HepG2 (cell line): ENCODE data around the gene INAFM1. TPM values are rescaled to one million over a fixed set of nuclear protein-coding genes. Genes with fewer than 3 reads are reported as not detected.

ENCODE experiments used
- KLF12 ChIP-seq: sonication (generic); formaldehyde crosslinking; IDR thresholded peaks from 2 replicates; pipeline ENCODE4 v1.4.0; 2020; ENCODE audit warnings: missing genetic modification reagents, borderline replicate concordance
- MED1 ChIP-seq: sonication (generic); formaldehyde crosslinking; IDR thresholded peaks from 2 replicates; pipeline ENCODE4 v1.4.0; 2020; ENCODE audit warnings: missing genetic modification reagents
- U2AF1 ChIP-seq: fragments of 200-400 bp; formaldehyde crosslinking; optimal IDR thresholded peaks from 2 replicates; pipeline ENCODE3; 2017; ENCODE audit warnings: mild to moderate bottlenecking, low read depth, low read length
- polyA plus RNA-seq, 8 experiments: library from polyadenylated mRNA; depleted of rRNA in 3 of 8; stranded (reverse) in 7 of 8; unstranded in 1 of 8; fragments of >200 nt; fragmentation: Illumina TruSeq in 4 of 8; extraction: Trizol in 4 of 8; gene quantifications; 2 replicates each; pipeline versions ENCODE4 v1.2.1 to v1.2.3, GENCODE V29; 2011 to 2016; ENCODE audit warnings: low read depth in 4 of 8, missing spikeins in 1 of 8, mixed read lengths in 1 of 8; ENCODE audit not compliant: insufficient read depth in 1 of 8
- total RNA-seq, 5 experiments: library from RNA; depleted of rRNA; stranded (reverse); fragments of >200 nt; fragmentation: Illumina TruSeq; extraction: Trizol; gene quantifications; 2 replicates each; pipeline ENCODE4 v1.2.3, GENCODE V29; 2016; ENCODE audit warnings: low read depth in 1 of 5
- TF ChIP-seq, protein P1 (sequence below): sonication (generic); formaldehyde crosslinking; IDR thresholded peaks from 2 replicates; pipeline ENCODE4 v1.4.0; 2020; ENCODE audit warnings: missing genetic modification reagents

The INAFM1 gene
- total and polyA plus RNA-seq, 2 of the 13 experiments (the other 11 are each of a cell fraction or from before 2014, with no cell fraction given) = 0.88 to 1.9 TPM

DNA sequence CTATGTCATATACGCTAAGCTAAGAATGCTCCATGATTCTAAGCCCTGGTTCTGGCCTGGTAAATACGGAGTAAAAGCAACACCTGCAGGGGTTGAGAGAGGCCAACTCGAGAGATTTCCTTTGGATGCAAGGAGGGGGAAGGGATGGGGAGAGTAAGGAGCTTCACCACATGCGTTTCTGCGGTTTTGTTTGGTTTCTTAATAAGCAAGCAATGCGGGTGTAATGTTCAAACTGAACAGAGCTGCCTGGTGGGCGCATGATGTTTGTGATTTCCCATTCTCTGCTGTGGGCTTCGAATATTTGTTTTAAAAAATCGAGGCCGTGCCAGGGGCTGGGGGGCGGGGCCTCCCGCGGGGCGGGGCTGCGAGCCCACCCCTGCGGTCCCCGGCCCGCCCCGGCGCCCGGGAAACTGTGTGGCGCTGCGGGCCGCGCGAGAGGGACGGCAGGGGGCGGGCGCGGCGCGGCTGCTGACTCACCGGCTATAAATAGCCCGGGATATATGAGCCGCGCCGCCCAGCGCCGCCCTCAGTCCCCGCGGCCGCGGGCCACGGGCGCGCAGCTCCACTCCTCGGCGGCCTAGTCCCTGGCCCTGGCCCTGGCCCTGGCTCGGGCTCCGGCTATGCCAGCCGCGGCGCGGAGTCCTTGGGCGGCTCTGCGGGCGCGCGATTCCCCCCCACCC is 48.8 kb upstream of the INAFM1 start (continued):
- TF ChIP-seq, protein P1, sequence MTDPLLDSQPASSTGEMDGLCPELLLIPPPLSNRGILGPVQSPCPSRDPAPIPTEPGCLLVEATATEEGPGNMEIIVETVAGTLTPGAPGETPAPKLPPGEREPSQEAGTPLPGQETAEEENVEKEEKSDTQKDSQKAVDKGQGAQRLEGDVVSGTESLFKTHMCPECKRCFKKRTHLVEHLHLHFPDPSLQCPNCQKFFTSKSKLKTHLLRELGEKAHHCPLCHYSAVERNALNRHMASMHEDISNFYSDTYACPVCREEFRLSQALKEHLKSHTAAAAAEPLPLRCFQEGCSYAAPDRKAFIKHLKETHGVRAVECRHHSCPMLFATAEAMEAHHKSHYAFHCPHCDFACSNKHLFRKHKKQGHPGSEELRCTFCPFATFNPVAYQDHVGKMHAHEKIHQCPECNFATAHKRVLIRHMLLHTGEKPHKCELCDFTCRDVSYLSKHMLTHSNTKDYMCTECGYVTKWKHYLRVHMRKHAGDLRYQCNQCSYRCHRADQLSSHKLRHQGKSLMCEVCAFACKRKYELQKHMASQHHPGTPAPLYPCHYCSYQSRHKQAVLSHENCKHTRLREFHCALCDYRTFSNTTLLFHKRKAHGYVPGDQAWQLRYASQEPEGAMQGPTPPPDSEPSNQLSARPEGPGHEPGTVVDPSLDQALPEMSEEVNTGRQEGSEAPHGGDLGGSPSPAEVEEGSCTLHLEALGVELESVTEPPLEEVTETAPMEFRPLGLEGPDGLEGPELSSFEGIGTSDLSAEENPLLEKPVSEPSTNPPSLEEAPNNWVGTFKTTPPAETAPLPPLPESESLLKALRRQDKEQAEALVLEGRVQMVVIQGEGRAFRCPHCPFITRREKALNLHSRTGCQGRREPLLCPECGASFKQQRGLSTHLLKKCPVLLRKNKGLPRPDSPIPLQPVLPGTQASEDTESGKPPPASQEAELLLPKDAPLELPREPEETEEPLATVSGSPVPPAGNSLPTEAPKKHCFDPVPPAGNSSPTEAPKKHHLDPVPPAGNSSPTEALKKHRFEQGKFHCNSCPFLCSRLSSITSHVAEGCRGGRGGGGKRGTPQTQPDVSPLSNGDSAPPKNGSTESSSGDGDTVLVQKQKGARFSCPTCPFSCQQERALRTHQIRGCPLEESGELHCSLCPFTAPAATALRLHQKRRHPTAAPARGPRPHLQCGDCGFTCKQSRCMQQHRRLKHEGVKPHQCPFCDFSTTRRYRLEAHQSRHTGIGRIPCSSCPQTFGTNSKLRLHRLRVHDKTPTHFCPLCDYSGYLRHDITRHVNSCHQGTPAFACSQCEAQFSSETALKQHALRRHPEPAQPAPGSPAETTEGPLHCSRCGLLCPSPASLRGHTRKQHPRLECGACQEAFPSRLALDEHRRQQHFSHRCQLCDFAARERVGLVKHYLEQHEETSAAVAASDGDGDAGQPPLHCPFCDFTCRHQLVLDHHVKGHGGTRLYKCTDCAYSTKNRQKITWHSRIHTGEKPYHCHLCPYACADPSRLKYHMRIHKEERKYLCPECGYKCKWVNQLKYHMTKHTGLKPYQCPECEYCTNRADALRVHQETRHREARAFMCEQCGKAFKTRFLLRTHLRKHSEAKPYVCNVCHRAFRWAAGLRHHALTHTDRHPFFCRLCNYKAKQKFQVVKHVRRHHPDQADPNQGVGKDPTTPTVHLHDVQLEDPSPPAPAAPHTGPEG (CRISPR knock-in tag) = no peak; the same call in none of the 2 replicates
- TF ChIP-seq MED1 (CRISPR knock-in tag) (peak; percentile 85), U2AF1 (peak; percentile 71), KLF12 (CRISPR knock-in tag) (peak; percentile 75; the same call in 1 of the 2 replicates)
